HG02678 (cell line): ENCODE data around the gene CD200R1L.

Experiments used
- ATAC-seq: cut with Tn5 transposase; IDR thresholded peaks from one replicate; pipeline ENCODE4 v1.9.1; 2021; ENCODE audit warnings: mild to moderate bottlenecking, moderate library complexity; ENCODE audit not compliant: unreplicated experiment

CD200R1L gene

DNA sequence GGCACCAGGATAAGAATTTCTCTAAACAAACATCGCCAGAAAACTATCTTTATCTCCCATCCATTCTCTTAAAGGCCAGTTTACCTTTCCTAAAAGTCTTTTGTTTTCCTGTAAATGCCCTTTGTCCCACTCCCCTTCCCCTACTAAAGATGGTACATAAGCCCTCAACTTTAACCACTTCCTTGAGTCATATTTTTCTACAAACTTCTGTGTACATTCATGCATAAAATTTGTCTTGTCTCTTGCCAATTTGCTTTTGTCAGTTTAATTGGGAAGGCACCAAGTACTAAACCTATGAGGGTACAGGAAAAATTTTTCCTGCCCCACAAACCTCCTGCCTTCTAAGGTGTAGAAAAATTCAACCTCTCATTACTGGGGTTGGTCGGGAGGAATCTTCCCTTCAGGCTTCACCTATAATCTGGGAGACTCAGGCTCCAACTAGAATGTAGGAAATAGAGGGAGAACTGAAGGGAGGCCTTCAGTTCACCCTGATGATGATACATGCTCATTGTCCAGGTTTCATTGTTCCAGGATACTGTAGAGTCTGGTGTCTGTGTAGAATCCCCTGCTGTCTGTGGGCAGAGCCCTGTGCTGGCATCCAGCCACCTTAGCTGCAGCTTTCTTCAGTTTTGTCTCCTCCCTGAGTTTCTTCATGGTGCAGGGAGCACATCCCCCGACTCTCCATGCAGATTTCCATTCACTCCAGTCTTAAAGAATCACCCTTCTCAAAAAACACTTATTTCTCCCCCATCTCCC lies 53.2 kb downstream of the CD200R1L start:
- no peak for ATAC-seq

DNA sequence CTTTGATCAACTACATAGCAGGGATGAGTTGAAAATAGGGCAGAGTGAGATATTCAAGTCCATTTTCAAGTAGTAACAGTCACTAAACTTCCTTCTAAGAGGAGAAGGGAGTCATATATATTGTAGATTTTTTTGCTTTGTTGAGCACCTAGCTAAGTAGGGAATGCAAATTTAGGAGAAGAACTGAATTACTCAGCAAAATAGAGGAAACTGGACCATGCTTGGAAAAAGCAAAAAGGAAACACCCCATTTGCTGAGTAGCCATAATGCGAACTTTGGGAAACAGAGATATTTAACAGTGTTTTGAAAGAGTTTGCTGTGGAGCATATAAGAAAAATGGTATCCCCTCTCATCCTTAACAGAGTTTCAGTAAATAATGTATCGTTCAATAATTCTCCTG lies 54.9 kb downstream of the CD200R1L start:
- ATAC-seq = no peak

GRCh38 chr3:112789787-112790186 lies 56.9 kb downstream of the CD200R1L start:
- no peak for ATAC-seq

DNA sequence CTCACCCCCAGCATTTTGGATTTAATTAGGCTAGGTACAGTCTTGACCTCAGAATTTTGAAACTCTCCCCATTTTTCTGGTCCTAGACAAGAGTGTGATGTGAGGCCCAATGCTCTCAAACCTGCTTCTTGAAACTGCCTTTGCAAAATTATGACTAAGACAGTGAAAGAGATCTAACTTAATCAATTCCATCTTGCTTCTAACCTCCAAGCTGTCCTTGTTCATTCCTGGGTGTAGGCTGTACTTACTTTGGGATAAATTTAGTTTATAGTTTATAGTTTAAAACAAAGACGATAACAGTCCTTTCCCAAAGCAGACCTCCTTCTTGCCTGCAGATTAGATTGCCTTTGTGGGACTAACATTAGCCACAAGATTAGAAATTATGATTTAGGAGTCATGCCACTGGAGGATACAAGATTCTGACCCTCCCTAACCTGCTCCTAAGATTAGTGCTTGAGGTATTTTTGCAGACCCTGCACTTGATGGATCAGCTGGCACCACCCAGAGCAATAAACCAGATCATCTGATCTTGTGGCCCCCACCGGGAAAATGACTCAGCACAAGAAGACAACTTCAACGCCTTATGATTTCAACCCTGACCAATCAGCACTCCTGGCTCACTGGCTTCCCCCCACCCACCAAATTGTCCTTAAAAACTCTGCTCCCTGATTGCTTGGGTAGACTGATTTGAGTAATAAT lies 59.6 kb downstream of the CD200R1L start:
- ATAC-seq = no peak

DNA sequence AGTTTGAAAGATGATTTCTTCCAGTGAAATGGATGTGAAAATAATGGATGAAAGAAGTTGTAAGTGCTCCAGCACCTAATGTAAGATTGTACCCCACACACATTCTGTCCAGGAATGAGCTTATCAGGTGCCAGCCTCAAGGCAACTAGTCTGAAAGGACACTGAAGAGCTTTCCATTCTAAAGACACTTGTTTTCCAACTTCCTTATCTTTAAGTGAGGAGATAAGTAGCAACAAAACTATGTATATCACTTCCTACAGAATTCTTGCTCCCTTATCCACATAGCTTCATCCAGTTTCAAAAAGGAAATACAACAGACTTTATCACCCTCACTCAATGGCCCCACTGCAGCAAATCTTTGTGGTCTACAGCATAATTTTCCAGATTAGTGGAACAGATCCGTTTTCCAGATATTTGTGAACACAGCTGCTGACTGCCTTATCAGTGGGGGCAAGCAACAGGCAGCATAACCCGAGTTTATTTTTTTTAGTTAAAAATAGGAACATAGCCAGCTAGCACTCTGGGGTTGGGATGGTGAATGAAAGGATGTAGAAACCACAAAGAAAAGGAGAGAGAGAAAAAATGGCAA lies 60.6 kb downstream of the CD200R1L start:
- ATAC-seq = no peak

DNA sequence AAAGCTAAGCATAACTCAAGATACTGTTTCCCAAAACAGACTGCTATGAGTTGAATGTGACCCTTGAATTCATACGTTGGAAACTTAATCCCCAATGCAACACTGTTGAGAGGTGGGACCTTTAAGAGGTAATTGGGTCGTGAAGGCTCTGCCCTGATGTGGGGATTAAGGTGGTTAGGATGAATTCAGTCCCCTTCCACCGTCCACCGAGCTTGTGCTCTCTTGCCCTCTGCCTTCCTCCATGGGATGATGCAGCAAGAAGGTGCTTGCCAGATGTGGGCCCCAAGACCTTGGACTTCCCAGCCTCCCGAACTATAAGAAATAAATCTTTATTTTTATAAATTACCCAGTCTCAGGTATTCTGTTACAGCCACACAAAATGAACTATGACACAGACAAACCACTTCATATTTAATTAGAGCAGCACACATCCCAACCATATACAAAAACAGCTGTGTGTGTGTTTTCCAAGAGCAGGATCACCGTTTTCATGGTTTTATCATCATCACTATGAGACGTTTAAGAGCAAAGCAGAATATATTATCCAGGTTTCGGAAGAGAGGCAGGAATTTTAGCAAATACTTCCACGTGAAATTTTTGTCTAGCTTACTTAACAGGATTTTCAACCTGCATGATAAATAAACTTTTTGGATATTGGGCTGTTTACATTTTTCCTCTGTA lies 61.2 kb downstream of the CD200R1L start:
- ATAC-seq = no peak

DNA sequence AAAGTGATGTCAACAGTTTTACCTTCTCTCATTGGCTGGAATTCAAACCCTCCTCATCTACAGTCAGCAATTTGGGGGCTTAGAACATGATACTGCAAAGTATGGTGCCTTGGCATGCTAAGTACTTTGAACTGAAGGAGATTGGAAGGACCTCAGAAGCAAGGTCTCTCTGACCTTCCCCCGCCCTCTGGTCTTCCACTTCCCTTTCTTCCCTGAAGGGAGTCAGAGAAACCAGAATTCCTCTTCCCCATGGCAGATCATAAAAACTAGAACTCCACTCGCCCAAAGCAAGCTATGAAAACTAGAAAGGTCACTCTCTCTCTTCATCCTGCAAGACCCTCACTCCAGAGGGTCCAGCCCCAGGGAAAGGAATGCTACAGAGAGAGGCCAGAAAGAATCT lies 64.2 kb downstream of the CD200R1L start:
- no peak for ATAC-seq

DNA sequence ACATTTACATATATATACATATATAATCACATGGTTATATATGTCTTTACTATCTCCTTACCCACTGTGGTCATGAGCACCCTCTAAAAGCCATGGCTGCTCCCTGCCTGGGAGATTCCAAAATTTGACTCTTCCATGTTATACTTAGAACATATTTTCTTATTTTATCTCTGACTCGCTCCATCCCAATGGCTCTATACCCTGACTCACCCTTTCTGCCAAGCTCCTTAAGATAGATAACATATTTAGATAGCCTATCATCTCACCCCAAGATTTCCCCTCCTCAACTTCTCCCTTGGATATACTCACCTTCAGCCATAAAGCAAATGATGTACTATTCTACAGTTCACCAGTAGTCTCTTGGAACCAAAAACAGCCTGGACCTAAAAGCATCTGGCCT lies 65.1 kb downstream of the CD200R1L start:
- no peak for ATAC-seq

- ATAC-seq = no peak
Observed at GRCh38 chr3:112779558-112780480, 66.8 kb downstream of the CD200R1L start.

DNA sequence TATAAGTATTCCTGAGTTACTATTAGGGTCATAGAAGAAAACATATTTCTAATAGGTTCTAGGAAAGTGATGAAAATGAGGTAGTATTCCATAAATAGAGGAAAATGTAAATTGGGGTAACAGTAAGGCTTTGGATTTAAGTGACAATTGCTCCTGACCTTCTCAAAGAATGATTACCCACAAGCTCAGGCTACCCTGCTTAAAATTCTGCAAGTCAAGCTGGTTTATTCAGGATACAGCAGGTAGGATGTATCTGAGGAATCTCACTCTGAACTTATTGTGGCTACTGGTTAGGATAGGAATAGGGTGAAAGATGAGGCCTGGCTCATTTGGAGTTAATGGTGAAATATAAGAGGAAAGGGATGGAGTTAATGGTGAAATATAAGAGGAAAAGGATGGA lies 67.7 kb downstream of the CD200R1L start:
- ATAC-seq = no peak

- ATAC-seq = no peak
Observed at GRCh38 chr3:112778353-112778948, 68.2 kb downstream of the CD200R1L start.

DNA sequence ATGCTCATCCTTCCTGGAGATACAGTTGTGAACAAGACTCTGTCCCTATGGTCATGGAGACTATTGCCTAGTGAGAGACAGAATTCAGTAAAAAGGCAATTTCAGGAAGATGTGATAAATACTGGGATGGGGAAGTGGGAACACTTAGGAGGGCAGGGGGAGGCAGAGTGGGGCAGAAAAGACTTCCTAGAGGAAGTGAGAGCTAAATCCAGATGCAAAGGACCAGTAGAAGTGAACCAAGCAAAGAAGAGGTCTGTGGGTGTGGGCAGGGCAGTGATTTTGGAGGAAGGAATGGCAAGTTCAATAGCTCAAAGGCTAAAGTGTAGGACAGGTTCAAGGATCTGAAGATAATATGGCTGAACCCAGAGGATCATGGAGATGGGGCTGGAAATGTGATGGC lies 68.9 kb downstream of the CD200R1L start:
- ATAC-seq = no peak

DNA sequence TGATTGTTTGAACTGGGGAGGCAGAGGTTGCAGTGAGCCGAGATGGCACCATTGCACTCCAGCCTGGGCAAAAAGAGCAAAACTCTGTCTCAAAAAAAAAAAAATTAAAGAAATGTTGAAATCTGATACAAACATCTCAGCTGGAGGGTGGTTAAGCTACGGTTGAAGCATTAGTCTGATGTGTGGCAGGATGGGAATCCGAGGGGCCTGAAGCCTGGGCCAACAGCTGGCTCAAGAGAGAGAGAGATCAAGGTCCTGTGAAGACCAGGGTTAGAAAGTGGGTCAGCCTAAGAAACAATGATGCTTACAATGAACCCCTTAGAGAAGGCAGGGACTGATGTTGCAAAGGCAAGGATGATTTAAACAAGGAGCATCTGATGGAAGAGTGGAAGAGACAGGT lies 69.8 kb downstream of the CD200R1L start:
- ATAC-seq = no peak

DNA sequence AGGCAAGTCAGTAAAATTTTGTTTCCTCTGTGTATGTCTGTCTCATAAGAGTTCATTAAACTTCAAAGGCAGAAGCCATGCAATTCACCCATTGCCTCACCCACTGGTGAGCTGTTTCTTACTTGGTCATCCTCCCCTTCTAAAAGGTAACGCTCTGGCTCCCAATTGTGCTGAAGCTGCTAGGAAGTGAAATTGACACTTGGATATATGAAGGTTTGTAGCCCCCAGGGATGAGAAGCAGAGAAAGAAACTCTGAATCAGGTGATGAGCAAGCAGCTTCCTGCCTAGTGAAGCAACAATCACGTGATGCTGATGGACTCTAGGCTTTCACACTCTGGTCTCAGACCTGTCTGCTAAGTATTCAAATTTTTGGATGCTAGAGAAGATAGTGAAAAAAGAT lies 70.7 kb downstream of the CD200R1L start:
- ATAC-seq = no peak

DNA sequence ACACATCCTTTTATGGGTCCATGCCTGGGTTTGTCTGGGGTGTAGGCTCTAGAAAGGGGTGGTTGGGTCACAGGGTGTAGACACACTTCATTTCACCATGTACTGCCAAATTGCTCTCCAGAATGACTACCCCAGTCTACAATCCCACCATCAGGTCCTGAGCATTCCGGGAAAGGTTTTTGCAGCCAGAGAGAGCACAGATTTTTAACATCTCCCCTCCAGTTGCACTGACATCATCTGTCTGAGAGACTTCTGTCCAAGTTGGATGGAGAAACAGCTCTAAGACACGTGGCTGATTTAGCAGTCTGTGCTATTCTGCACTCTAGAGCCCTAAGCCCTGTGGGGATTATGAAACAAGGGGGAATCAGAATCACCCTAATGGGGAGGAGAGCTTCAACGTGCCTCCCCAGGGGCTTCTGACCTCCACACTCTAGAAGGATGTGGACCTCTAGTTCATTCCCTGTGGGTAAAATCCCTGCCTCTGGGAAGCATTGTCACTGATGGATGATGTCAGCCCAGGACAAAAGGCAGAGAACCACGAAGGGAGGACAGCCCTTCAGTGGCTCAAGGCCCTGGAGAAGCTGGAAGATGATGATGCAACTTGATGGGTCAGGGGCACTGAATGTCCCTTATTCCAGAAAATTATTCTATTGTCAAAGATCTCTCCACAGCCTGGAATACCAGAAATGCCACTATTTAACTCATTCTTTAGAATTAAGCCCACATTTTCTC lies 71.5 kb downstream of the CD200R1L start:
- ATAC-seq = no peak

- ATAC-seq = no peak
Observed at GRCh38 chr3:112774293-112774926, 72.3 kb downstream of the CD200R1L start.

- ATAC-seq = no peak
Observed at GRCh38 chr3:112773864-112774263, 72.8 kb downstream of the CD200R1L start.

GRCh38 chr3:112770951-112771350 lies 75.7 kb downstream of the CD200R1L start:
- ATAC-seq = no peak

DNA sequence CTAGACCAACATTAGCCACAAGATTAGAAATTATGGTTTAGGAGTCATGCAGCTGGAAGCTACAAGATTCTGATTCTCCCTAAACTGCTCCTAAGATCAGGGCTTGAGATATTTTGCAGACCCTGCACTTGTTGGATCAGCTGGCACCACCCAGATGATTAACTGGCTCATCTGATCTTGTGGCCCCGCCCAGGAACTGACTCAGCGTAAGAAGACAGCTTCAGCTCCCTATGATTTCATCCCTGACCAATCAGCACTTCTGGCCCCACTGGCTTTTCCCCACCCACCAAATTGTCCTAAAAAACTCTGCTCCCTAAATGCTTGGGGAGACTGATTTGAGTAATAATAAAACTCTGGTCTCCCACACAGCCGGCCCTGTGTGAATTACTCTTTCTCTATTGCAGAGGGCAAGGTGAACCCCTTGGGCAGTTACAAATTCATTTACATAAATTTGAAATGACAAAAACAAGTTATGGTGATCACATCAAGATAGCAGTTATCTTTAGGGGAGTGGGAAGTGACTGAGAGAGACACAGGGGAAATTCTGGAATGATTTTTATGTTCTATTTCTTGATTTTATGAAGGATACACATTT lies 76.5 kb downstream of the CD200R1L start:
- ATAC-seq = no peak
